Smooth muscle cell (in vitro differentiated cells): ENCODE data around the gene PLD4. TPM values are rescaled to one million over a fixed set of nuclear protein-coding genes. Genes with fewer than 3 reads are reported as not detected.
"Not testable (repeated sequence)": the region's sequence is repeated elsewhere in the genome, so short reads cannot be mapped to it uniquely, and the experiment has no call there.

ENCODE experiments used
- DNase-seq: peaks from one replicate; lab custom pipeline; 2025; ENCODE audit not compliant: unreplicated experiment; lab: John Stamatoyannopoulos, UW
- H2AFZ ChIP-seq: fragments of 200-600 bp; sonication (generic); 2 replicates; pipeline ENCODE4 v1.6.0; 2016; ENCODE audit warnings: antibody characterized with exemption, low read depth, mild to moderate bottlenecking
- H3F3A ChIP-seq: fragments of 200-600 bp; sonication (generic); 2 replicates; pipeline ENCODE4 v1.6.0; 2017; ENCODE audit warnings: antibody characterized with exemption, low read depth
- H3K27ac ChIP-seq: fragments of 200-600 bp; sonication (generic); 2 replicates; pipeline ENCODE4 v1.5.1; 2016; ENCODE audit warnings: low read depth, mild to moderate bottlenecking
- H3K27me3 ChIP-seq: fragments of 200-600 bp; sonication (generic); 2 replicates; pipeline ENCODE4 v1.6.1; 2016; ENCODE audit warnings: low read depth, mild to moderate bottlenecking
- H3K36me3 ChIP-seq: fragments of 200-600 bp; sonication (generic); 2 replicates; pipeline ENCODE4 v1.5.1; 2016; ENCODE audit warnings: low read depth
- H3K4me1 ChIP-seq: fragments of 200-600 bp; sonication (generic); 2 replicates; pipeline ENCODE4 v1.5.1; 2016; ENCODE audit warnings: low read depth
- H3K4me2 ChIP-seq: fragments of 200-600 bp; sonication (generic); 2 replicates; pipeline ENCODE4 v1.6.0; 2016; ENCODE audit warnings: mild to moderate bottlenecking
- H3K4me3 ChIP-seq: fragments of 200-600 bp; sonication (generic); 2 replicates; pipeline ENCODE4 v1.5.1; 2016; ENCODE audit warnings: mild to moderate bottlenecking
- H3K79me2 ChIP-seq: fragments of 200-600 bp; sonication (generic); 2 replicates; pipeline ENCODE4 v1.6.0; 2016; ENCODE audit warnings: low read depth, mild to moderate bottlenecking
- H3K9ac ChIP-seq: fragments of 200-600 bp; sonication (generic); 2 replicates; pipeline ENCODE4 v1.6.0; 2016; ENCODE audit warnings: low read depth
- H3K9me3 ChIP-seq: fragments of 200-600 bp; sonication (generic); replicated peaks from 2 replicates; pipeline ENCODE4 v1.5.1; 2016; ENCODE audit warnings: low read depth
- H4K20me1 ChIP-seq: fragments of 200-600 bp; sonication (generic); 2 replicates; pipeline ENCODE4 v1.6.0; 2016; ENCODE audit warnings: low read depth
- WGBS: methylation state at CpG from one replicate; pipeline ENCODE4 v1.1.7; 2016; ENCODE audit warnings: low lambda C conversion rate; 5-methylcytosine and 5-hydroxymethylcytosine counted together
- polyA plus RNA-seq: library from polyadenylated mRNA; unstranded; fragments of >200 nt; fragmentation: Nextera tagmentation; extraction: Ambion mirVana; gene quantifications from 2 replicates; pipeline ENCODE4 v1.2.1, GENCODE V29; 2016
- total RNA-seq: library from RNA; depleted of rRNA; stranded (reverse); fragments of >200 nt; gene quantifications from 2 replicates; pipeline ENCODE4 v1.2.3, GENCODE V29; 2014
- TF ChIP-seq, protein P1 (sequence below): fragments of 200-600 bp; sonication (generic); IDR thresholded peaks from 2 replicates; pipeline ENCODE4 v1.5.1; 2017; ENCODE audit warnings: borderline replicate concordance, mild to moderate bottlenecking, antibody characterized with exemption; ENCODE audit not compliant: insufficient read depth, poor library complexity, severe bottlenecking

The PLD4 gene
- total and polyA plus RNA-seq, 2 experiments from 2014 or later, result 0.06 to 0.09 TPM

DNA sequence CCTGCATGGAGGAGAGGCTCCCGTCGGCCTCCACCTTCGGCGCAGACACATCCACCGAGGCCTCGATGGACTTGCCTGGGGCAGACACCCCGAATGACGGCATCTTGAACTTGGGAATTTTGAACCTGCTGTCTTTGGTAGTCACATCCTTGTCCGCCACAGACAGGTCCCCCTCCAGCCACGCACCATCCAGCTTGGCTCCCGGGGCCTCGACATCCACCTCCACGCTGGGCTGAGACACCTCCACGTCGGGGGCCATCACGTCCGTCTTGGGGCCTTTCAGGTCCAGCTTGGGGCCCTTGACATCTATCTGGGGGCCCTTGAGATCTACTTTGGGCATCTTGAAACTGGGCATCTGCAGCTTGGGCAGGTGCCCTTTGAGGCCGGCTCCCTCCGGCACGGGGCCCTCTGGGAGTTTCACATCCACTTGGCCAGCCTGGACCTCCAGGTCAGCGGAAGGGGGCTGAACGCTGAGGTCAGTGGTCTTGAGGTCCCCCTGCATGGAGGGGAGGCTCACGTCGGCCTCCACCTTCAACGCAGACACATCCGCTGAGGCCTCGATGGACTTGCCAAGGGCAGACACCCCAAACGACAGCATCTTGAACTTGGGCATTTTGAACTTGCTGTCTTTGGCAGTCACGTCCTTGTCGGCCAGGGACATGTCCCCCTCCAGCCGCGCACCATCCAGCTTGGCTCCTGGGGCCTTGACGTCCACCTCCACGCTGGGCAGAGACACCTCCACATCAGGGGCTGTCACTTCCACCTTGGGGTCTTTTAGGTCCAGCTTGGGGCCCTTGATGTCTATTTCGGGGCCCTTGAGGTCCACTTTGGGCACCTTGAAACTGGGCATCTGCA is 23.4 kb downstream of the PLD4 start:
- DNase-seq, H3K36me3 ChIP-seq: not testable (repeated sequence)
- WGBS, result 95% methylated on average over 34 of the region's 35 CpGs

DNA sequence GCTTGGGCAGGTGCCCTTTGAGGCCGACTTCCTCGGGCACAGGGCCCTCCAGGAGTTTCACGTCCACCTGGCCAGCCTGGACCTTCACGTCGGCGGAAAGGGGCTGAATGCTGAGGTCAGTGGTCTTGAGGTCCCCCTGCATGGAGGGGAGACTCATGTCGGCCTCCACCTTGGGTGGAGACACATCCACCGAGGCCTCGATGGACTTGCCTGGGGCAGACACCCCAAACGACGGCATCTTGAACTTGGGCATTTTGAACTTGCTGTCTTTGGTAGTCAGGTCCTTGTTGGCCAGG is 24.0 kb downstream of the PLD4 start:
- Histone ChIP-seq H4K20me1 (no peaks in the 10 kb centered on the region), H3K4me2 (no peak overlapping the region), H3K27me3 (no peaks in the 10 kb centered on the region), H3K4me1 (no peaks in the 10 kb centered on the region), H2AFZ (no peak overlapping the region), H3K9me3 (no peaks in the 10 kb centered on the region), H3F3A (no peaks in the 10 kb centered on the region), H3K4me3 (no peak overlapping the region), H3K9ac (no peak overlapping the region), H3K79me2 (no peaks in the 10 kb centered on the region), H3K27ac (no peak overlapping the region), H3K36me3 (no peaks in the 10 kb centered on the region)
- DNase-seq, result no peak
- TF ChIP-seq, protein P1, sequence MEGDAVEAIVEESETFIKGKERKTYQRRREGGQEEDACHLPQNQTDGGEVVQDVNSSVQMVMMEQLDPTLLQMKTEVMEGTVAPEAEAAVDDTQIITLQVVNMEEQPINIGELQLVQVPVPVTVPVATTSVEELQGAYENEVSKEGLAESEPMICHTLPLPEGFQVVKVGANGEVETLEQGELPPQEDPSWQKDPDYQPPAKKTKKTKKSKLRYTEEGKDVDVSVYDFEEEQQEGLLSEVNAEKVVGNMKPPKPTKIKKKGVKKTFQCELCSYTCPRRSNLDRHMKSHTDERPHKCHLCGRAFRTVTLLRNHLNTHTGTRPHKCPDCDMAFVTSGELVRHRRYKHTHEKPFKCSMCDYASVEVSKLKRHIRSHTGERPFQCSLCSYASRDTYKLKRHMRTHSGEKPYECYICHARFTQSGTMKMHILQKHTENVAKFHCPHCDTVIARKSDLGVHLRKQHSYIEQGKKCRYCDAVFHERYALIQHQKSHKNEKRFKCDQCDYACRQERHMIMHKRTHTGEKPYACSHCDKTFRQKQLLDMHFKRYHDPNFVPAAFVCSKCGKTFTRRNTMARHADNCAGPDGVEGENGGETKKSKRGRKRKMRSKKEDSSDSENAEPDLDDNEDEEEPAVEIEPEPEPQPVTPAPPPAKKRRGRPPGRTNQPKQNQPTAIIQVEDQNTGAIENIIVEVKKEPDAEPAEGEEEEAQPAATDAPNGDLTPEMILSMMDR, result no peak
- 100% methylated on average over 11 of the region's 11 CpGs for WGBS

More for the DNA sequence above, 23.4 kb downstream of the PLD4 start:
- H3K79me2 ChIP-seq, H3K9me3 ChIP-seq, H3K9ac ChIP-seq, H4K20me1 ChIP-seq, H3K4me1 ChIP-seq, H3K4me2 ChIP-seq, H3K27ac ChIP-seq, H3K27me3 ChIP-seq, H2AFZ ChIP-seq, H3K4me3 ChIP-seq, H3F3A ChIP-seq: not testable (repeated sequence)

DNA sequence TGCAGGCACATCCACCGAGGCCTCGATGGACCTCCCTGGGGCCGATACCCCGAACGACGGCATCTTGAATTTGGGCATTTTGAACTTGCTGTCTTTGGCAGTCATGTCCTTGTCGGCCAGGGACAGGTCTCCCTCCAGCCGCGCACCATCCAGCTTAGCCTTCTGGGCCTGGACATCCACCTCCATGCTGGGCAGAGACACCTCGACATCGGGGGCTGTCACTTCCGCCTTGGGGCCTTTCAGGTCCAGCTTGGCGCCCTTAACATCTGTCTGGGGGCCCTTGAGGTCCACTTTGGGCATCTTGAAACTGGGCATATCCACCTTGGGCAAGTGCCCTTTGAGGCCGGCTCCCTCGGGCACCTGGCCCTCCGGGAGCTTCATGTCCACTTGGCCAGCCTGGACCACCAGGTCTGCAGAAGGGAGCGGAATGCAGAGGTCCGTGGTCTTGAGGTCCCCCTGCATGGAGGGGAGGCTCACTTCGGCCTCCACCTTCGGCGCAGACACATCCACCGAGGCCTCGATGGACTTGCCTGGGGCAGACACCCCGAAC is 24.8 kb downstream of the PLD4 start:
- not testable (repeated sequence) for H3K79me2 ChIP-seq, H3K4me3 ChIP-seq, H3F3A ChIP-seq, H2AFZ ChIP-seq, H3K27ac ChIP-seq, H3K4me2 ChIP-seq, H4K20me1 ChIP-seq, H3K9me3 ChIP-seq, H3K27me3 ChIP-seq, H3K9ac ChIP-seq, H3K4me1 ChIP-seq, DNase-seq, H3K36me3 ChIP-seq
- WGBS, result 98% methylated on average over 24 of the region's 24 CpGs

DNA sequence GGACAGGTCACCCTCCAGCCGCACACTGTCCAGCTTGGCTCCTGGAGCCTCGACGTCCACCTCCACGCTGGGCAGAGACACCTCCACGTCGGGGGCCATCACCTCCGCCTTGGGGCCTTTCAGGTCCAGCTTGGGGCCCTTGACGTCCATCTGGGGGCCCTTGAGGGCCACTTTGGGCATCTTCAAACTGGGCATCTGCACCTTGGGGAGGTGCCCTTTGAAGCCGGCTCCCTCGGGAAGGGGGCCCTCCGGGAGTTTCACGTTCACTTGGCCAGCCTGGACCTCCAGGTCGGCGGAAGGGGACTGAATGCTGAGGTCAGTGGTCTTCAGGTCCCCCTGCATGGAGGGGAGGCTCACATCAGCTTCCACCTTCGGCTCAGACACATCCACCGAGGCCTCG is 25.3 kb downstream of the PLD4 start:
- no peak for DNase-seq
- H3K4me3 ChIP-seq, result no peak overlapping the region

DNA sequence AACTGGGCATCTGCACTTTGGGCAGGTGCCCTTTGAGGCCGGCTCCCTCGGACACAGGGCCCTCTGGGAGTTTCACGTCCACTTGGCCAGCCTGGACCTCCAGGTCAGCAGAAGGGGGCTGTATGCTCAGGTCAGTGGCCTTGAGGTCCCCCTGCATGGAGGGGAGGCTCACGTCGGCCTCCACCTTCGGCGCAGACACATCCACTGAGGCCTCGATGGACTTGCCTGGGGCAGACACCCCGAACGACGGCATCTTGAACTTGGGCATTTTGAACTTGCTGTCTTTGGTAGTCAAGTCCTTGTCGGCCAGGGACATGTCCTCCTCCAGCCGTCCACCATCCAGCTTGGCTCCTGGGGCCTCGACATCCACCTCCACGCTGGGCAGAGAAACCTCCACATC is 26.0 kb downstream of the PLD4 start:
- not testable (repeated sequence) for H3K9ac ChIP-seq, H3K4me3 ChIP-seq, DNase-seq, H3F3A ChIP-seq, H3K27me3 ChIP-seq, H3K4me1 ChIP-seq, H3K79me2 ChIP-seq, H3K9me3 ChIP-seq, H3K27ac ChIP-seq, H2AFZ ChIP-seq, H3K4me2 ChIP-seq, H4K20me1 ChIP-seq, H3K36me3 ChIP-seq
- WGBS, result 92% methylated on average over 14 of the region's 15 CpGs

More for the DNA sequence above, 25.3 kb downstream of the PLD4 start:
- Histone ChIP-seq H3K27me3 (no peaks in the 10 kb centered on the region), H3K4me1 (no peaks in the 10 kb centered on the region), H4K20me1 (no peaks in the 10 kb centered on the region), H3K4me2 (no peak overlapping the region), H3K79me2 (no peaks in the 10 kb centered on the region), H3K9ac (no peak overlapping the region), H3K9me3 (no peaks in the 10 kb centered on the region), H3K27ac (no peak overlapping the region), H2AFZ (no peak overlapping the region), H3F3A (no peaks in the 10 kb centered on the region), H3K36me3 (no peaks in the 10 kb centered on the region)
- TF ChIP-seq, protein P1, result no peak
- 93% methylated on average over 17 of the region's 17 CpGs for WGBS

DNA sequence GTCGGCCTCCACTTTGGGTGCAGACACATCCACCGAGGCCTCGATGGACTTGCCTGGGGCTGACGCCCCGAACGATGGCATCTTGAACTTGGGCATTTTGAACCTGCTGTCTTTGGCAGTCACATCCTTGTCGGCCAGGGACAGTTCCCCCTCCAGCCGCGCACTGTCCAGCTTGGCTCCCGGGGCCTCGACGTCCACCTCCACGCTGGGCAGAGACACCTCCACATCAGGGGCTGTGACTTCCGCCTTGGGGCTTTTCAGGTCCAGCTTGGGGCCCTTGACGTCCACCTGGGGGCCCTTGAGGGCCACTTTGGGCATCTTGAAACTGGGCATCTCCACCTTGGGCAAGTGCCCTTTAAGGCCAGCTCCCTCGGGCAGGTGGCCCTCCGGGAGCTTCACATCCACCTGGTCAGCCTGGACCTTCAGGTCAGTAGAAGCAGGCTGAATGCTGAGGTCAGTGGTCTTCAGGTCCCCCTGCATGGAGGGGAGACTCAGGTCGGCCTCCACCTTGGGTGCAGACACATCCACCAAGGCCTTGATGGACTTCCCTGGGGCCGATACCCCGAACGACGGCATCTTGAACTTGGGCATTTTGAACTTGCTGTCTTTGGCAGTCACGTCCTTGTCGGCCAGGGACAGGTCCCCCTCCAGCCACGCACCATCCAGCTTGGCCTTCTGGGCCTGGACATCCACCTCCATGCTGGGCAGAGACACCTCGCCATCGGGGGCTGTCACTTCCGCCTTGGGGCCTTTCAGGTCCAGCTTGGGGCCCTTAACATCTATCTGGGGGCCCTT is 27.4 kb downstream of the PLD4 start:
- H3K27me3 ChIP-seq, H3K4me2 ChIP-seq, H3K36me3 ChIP-seq, H3K4me3 ChIP-seq, H3K79me2 ChIP-seq, H2AFZ ChIP-seq, H3K9me3 ChIP-seq, H4K20me1 ChIP-seq, H3K9ac ChIP-seq, H3F3A ChIP-seq, H3K27ac ChIP-seq, DNase-seq, H3K4me1 ChIP-seq: not testable (repeated sequence)
- WGBS, result 90% methylated on average over 23 of the region's 28 CpGs
